RKO (cell line): Measurements from ENCODE around the gene CDHR2.

ENCODE experiments used
- DNase-seq: peaks from one replicate; pipeline ENCODE4 v3.0.0-alpha.2; 2016; ENCODE audit warnings: low spot score

Gene CDHR2

DNA sequence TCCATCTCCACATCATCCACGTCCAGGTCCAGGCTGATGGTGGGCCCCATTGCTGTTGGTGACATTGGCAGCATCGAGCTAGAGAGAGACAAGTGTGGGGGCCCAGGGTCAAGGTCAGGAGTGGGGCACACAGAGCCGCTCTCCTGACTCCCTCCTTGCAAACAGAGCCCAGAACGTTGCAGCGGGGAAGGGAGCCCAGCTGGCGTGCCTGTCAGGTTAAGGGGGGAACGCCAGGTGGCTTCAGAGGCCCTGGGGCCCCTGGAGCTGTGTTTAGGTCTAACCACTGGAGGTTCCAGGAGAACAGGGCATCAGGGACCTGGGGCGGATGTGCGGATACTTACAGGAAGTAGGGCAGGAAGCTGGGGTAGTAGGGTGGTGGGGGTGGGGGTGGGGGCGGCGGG, 19.4 kb upstream of the CDHR2 start:
- no peak for DNase-seq

DNA sequence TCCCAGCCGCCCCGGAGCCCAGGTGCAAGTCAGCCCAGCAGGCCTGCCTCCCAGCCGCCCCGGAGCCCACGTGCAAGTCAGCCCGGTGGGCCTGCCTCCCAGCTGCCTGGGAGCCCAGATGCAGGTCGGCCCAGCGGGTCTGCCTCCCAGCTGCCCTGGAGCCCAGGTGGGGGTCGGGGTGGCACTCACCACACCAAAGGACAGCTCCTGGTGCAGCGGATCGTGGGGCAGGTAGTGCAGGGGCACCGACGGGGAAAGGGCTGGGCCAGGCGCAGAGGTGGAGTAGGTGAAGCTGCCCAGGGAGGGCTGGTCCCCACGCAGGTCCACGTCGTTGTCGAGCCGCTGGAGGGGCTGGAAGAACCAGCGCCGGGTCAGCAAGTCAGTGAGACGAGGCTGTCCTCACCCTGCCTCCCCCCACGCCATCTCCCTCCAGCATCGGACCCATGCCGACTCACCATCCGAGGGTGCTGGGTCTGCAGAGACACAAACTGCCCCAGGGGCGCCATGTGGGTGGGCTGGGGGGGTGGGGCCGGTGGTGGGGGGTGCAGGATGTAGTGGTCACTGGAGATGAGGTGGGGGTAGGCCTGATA, 18.7 kb upstream of the CDHR2 start:
- no peak for DNase-seq

DNA sequence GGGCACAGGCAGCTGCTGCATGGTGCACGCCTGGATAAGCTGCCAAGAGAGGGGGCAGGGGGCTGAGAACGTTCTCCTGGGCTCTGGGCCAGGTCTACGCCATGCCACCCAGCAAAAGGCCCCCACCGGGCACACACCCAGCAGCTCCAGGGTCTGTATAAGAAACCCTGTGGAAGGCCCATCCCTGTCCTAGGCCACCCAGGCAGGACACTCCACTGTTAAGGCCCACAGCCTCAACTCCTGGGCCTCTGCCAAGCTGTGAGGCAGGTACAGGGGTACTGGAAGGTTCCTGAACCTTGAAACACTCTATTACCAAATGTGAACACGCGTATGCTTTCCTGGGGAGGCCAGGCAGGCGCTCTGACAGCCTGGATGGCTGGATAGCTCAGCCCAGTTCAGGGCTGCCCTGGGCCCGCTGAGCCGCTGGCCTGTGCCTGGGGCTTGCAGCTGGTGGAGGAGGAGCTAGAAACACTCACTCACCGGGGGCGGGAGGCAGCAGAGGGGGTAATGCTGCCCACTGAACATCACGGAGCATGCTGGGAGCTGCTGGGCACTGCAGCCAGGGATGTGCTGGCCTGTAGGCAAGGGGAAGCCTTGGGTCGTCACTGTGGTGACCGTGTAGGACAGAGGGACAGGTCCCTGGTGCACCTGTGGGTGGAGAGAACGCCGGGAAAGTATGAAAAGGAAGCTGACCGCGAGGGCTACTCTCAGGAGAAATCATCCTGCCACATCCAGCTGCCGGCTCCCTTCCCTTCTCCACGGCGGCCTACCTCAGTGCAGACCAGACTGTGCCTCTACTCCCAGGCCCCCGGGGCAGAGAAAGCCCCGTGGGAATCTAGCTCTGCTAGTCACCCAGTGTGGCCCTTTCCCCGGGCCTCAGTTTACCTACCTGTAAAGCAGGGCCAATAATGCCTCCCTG, 17.9 kb upstream of the CDHR2 start:
- DNase-seq, result peak; percentile 35

DNA sequence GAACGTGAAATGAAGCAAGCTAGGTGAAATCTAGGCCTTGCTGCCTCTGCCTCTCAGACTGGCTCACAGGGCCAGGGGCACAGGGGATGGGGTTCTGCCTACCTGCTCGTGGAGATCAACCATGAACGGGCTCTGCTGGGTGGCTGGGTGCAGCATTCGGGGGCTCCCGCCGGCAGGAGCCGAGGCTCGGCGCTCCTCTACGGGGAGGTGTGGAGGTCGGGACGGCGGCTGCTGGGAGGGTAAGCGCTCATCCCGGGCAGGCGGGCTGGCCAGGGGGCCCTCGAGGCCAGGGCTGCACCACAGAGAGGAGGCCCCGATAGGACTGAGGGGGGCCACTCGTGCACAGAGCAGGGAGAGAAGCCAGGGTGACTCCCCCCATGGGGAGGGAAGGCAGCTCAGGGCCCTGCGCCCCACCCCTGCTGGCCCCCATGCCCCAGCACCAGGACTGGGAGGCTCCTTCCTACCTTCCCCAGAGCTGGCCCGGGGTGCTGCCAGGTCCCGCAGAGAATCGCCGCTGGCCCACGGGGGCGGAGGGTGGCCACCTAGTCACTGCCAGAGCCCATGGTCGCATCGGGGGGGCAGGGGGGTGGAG, 17.1 kb upstream of the CDHR2 start:
- no peak for DNase-seq

DNA sequence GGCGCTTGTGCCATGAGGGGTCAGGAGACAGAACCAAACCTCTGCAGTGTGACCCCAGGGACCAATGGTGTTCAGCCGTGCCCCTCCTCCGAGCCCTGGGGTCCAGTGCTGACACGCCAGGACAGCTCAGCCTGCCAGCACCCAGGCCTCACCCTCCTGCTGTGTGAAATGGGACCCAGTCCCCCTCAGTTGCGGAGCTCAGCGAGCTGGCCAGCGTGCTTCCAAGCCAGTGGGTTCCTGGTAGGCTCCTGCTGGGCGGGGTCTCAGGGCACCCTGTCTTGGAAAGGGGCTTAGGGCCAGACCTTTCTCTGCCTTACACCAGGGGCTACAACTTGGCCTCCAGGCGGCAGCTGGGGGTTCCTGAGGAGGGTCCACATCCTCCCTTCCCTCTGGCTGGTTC, 16.3 kb upstream of the CDHR2 start:
- no peak for DNase-seq

DNA sequence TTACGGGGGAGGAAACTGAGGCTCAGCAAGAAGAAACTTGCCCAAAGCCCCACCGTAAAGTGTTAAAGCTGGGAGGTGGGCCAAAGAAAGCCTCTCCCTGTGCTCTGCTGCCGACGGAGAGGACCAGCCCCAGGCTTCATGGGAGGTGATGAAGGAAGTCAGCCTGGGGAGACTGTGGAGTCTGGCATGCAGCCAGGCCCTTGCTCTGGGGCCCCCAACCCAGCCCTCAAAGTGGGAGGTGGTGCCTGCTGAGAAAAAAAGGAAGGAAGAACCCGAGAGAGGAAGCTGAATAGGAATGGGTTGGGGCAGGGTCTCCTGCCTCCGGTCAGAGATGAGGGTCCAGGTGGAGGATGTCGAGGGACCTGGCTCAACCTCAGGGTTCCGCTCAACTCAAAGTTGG, 15.8 kb upstream of the CDHR2 start:
- DNase-seq, result no peak

DNA sequence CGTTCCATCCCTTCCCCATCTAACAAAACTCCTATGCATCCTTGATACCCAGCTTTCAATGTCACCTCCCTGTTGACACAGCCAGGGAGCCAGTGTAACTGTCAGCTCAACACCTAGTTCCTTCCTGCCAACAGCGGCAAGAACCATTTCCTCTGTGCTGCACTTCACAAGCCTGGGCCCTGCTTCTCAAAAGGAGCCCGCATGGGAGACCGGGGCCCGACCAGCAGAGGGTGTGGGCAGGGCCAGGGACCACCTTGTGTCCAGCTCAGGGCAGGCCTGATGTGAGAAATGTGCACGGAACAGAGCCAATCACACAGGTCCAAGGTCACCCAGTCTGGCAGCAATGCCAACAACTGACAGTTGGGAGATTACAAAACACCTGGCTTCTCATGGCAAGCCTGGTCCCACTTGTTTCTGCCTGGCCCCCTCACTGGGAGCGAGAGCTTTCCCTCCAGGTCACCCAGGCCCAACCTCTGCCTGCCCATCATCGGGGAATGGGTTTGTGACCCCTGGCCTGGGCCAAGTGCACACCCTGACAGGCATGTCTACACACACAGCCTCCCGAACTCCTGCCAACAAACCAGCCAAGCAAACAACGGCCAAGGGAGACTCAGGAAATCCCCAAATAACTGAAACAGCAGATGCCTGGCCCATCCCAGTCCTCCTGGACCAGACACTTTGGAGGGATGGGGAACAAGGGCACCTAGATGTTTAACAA, 15.1 kb upstream of the CDHR2 start:
- no peak for DNase-seq

DNA sequence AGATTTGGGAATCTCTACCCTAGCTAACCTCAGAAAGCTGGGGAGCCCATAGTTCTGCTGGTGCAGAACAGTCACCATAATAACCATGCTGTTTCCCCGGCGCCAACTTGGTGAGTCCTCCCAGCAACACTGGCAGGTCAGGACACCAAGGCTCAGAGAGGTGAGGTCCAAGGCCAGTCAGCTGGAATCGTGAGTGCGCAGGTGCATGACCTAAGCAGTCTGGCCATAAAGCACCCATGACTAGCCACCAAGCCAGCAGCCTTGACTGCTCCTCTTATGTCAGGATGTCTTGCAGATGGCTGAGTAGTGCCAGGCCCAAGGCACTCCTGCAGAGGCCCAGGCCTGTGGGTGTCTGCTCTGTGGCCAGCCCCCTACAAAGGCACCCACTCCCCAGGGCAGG, 14.5 kb upstream of the CDHR2 start:
- no peak for DNase-seq

DNA sequence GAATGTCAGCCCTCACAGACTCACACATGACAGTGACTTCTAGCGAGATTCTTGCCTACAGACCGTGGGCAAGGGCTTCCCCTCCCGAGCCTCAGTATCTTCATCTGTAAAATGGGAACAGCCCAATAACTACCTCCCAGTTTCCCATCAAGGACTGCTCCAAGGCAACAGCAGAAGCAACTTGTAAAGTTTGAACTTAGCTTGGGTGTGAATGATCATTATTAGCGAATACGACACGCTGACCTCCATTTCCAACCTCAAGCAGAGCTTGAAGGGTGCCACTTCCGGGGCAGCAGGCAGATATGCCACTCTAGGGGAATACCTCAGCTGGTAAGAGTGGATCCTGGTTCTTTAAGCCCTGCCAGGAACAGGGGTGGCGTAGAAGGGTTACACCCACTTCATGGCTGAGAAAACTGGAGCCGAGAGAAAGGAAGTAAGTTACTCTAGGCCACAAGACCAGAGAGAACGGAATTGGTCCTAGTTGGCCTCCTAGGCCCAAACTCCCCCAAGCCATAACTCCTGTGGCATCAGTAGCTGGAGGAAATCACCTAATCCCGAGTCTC, 14.0 kb upstream of the CDHR2 start:
- DNase-seq, result peak; percentile 60

DNA sequence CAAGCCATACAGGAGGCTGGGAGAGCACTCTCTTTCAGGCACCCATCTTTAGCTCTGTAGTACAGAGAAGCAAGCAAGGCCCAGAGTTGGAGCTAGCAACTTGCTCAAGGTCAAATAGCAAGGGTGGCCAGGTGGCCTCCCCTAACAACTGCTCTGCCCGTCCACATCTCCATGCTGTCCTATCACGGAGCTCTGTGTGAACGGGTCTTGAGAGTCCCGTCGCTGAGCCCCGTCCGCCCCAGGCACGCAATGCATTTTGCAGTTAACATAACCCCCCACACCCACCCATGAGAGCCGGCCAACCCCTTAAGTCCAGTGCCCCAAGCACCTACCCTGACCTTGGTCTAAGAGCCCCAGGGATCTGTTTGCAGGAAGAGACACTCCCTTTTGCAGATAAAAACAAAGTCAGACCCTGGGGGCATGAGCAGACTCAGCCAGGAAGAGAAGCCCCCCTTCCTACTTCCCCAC, 13.4 kb upstream of the CDHR2 start:
- peak; percentile 30 for DNase-seq

DNA sequence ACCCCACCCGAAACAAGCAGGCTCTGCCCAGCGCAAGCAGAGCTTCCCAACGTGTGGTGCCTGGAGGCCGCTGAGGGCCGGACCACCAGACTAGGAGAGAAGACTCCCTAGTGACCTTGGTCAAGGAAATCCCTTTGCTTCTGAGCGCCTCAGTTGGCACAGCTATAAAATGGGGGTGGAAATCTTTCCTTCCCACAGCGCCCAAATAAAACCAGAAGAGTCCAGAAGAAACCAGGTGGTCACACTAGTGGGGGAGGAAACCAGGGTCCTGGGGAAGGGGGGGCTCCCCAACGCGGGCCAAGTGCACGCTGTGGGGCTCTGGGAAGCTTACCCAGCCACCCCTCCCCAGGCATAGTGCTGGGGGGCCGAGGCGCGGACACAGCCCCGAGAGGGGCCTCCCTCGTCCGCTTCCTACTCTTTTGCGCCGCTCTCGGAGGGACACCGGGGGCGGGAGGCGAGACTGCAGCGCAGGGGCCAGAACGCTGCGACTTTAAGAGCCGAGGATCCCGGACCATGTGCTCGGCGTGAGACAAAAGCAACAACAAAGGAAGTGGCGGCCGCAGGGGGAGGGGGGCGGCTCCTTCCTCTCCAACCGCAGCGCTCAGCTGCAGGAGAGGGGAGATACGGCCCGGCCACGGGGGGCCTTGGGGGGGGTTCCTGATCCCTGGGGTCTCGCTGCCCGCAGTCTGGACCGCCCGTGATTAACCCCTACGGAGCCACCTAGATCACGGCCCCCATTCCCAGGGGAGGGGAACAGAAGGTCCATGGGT, 12.8 kb upstream of the CDHR2 start:
- DNase-seq, result peak; percentile 85

DNA sequence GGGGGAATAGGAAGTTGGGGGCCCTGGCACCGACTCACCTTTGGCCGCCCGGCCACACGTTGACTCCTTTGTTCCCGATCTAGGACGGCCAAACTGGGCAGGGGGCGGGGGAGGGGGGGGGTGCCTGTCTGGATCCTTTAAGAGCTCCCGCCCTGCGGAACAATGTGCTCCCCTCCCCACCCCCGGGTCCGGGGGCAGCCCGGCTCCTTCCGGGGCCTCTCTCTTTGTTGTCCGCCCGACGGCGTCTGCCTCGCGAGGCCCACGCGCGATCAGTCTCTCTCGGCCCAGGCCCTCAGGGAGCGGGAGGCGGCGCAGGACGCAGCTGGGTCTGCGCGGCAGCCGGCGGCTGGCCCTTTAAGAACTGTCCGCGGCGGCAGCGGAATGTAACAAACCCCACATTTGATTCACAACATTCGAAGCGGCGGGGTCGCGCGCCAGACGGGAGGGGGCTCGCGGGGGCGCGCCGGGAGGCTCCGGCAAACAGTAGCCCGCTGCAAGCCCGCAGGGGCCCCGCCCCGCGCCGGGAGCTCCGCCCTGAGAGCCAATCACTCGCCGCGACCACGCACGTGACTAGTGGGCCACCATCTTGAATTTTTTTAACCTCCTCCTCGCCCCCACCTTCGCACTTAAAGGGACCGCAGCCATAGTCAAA, 12.1 kb upstream of the CDHR2 start, which contains the start of gene RNF44:
TSS of gene RNF44 (minus strand) at position 501 of the 652 bp plus-strand sequence. CDS start 4,930 bp downstream, outside the sequence.
- DNase-seq, result peak; percentile 98

DNA sequence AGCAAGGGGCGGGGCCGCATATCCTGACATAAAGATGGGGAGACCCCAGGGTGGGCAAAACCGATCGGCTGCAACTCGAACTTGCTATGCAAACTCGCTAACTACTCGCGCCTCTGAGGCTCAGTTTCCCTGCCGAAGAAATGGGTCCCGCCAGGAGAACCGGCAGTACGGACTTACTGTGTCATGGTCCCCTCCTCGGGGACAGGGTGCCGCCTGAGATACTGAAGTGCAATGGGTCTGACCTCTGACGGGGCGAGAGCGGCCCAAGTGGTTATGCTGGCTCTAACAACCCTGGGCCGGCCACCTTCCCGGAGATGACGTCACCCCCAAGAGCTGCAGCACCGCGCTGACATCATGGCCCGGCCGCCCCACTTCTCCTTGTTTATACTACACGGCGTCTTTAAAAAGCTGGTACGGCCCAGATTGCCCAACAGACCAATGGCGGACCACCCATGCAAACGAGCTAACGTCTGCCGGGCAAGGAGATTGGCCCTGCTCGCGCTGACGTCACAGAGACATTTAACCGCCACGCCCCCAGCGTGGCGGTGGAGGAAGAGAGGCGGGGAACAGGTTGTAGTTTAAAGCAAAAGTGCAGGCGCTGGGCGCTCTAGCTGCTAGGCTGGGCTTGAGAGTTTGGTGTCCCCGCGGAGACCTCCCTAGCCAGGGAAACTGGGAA, 11.4 kb upstream of the CDHR2 start:
- DNase-seq, result peak; percentile 100

DNA sequence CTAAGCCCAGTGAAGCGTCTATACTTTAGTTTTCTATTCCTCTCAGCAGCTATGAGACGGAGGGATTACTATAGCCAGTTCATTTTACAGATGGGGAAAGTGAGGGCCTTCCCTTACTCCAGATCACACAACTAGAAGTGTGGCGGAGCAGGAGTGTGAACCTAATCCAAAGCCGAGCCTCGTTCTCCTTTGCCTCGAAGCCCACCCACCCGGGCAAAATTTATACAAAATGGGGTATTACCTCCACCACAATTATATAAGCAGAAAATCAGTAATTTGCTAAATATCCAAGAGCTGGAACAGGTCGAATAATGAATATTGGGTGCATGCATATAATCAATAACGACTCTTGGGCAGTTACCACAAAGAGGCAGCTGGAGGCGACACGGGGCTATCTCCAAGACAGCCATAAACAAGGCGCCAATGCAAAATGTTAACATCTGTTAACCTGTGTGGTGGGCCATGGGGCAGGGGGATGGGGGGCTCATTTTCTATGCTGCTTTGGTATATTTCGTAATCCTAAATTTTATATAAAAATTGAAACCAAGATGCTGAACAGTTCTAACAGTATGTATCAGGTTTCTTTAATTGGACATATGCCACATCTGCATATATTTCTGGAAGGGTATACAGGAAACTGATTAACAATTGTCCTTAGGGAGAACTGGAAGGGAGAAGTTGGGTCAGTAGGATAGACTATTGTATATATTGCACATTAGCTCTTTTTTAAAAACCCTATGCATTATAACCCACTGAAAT, 10.7 kb upstream of the CDHR2 start:
- no peak for DNase-seq

DNA sequence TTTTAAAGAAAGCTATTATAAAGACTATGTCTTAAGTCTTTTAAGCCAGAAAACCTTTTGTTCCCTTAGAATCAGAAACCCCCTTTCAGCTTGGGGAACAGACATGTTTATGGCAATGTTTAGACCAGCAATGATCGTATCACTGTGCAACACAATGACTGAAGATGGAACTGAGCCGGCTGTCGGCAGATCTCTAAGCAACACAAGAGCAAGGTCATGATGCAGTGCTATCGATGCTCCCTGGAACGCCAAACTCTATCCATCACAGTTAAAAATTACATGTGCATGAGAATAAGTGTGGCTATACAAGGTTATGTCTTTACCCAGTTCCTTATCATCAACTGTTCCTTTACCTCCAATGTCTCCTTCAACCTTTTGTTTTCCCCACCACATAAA, 10.2 kb upstream of the CDHR2 start:
- DNase-seq, result no peak

DNA sequence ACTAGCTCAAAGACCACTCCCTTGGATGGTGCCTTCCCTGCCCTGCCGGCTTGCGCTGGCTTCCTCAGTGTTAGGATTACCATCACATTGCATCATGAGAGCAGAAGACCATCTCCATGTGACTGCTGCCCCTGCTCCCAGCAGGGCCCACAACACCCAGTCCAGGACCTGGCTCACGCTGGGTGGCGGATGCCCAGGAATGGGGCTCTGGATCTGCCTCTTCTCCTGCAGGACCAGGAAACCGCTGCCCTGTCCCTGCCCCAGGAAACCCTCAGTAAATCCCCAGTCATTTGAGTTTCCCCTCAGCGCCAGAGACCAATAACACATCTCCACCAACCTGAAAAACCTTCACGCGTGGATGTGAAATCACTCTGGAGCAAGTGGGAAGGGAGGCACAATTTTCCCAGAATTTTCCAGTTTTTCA, 8.7 kb upstream of the CDHR2 start:
- DNase-seq, result no peak

DNA sequence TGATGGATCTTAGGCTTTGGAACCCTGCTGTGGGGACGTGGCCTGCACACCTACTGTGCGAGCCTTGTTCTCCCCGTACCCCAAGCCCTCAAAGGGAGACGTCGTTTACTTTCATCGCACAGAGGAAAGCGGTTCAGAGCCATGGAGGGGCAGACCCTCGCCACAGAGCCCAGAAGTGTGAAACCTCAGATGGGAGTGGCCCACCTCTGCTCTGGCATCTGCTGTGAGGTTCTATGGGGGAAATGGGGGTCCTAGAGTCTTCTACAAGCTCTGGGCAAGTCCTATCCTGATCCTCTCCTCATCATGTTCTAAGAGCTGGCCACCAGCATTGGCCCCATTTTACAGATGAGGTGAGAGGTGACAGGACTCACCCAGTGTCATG, 8.2 kb upstream of the CDHR2 start:
- no peak for DNase-seq

DNA sequence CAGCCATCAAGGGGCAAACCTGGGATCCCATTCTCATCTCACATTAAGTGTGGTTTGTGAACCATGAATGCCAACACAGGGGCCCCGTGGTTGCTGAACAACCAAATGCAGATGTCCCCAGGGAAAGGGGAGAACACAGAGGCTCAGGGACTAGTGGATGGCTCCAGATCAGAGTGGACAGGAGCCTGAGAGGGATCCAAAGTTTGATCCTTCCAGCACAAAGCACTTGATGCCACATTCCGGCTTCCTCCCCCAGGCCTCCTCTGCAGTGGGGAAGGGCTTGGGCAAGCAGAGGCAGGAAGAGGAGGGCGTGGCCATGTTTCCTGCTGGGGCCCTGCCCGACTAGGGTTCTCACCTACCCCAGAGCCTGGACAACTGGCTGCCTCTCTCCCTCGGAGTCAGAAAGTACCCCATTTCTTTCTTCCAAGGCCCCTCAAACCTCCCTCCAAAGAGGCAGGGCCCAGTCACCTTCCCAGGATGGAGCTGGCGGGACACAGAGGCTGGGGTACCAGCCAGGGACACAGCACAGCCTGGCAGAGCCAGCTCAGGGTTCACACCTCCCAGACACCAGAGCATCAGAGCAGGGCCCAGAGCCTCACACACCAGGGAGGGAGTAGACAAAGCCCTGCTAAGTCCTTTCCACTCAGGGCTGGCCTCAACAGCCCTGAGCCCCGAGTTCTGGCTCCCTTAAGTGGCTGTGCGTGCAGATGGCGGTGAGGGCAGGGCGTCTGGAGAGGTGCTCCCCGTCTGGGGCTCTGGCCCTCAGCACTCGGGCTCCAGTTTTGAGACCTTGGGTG, 7.6 kb upstream of the CDHR2 start:
- DNase-seq, result no peak
